ENCODE data around the gene NDRG4. TPM values are rescaled to one million over a fixed set of nuclear protein-coding genes. Genes with fewer than 3 reads are reported as not detected.

Gene NDRG4
- total and polyA plus RNA-seq, 2 donors (not counting 1 experiment from before 2014, with no cell fraction given) = 0.96 to 1.1 TPM

GRCh38 chr16:58493756-58494431 lies 6.0 kb upstream of the NDRG4 start:
- H3K4me1 Mint-ChIP-seq = peaks cover 7% of the 10 kb centered on the region
- CTCF ChIA-PET = interaction anchor here (0.6 to 1.8 kb wide), 4 partner anchors 18 to 295 kb away, joined by 3 to 5 read pairs (median 4); no protein-coding TSS in a partner anchor
- no peak for TF ChIP-seq CTCF (IDR thresholded peaks at IDR 0.05)
- TF ChIP-seq EZH2 (IDR thresholded peaks at IDR 0.05; ENCODE audit: borderline replicate concordance, insufficient read depth, low read depth, low read length, poor library complexity, severe bottlenecking) = no peak
- DNase-seq (no peak), ATAC-seq (ENCODE audit: low read depth) (no peak)
- Histone ChIP-seq H3K4me3 (ENCODE audit: control extremely low read depth in 1 of 5, extremely low read depth in 1 of 5, insufficient read depth in 1 of 5, low read depth in 2 of 5, low read length in 4 of 5) (no peak overlapping the region), H4K20me1 (ENCODE audit: control insufficient read depth, insufficient read depth, low read length, poor library complexity, severe bottlenecking) (no peaks in the 10 kb centered on the region), H3K9me3 (ENCODE audit: control extremely low read depth in 1 of 3, control insufficient read depth in 2 of 3, insufficient read depth in 1 of 3, low read length in 2 of 3) (no peaks in the 10 kb centered on the region), H3K27me3 (replicated peaks in 1 of 4; ENCODE audit: control extremely low read depth in 1 of 4, control insufficient read depth in 3 of 4, insufficient read depth in 4 of 4, low read length in 3 of 4) (peaks cover 0 to 2% (median 0%) of the 10 kb centered on the region in 4 experiments), H3K9ac (ENCODE audit: low read length) (no peak overlapping the region), H3K27ac (ENCODE audit: low read length in 2 of 2) (no peak overlapping the region), H3K4me2 (replicated peaks; ENCODE audit: low read depth, low read length, poor library complexity, severe bottlenecking) (no peak overlapping the region), H2AFZ (ENCODE audit: insufficient read depth, low read depth, low read length, poor library complexity, severe bottlenecking) (no peak overlapping the region), H3K4me1 (ENCODE audit: control insufficient read depth in 2 of 2, insufficient read depth in 2 of 2, low read length in 2 of 2) (peaks cover 0 to 8% of the 10 kb centered on the region in 2 donors), H3K79me2 (ENCODE audit: control insufficient read depth, insufficient read depth, low read length) (no peaks in the 10 kb centered on the region), H3K36me3 (replicated peaks in 1 of 2; ENCODE audit: control extremely low read depth in 1 of 2, control insufficient read depth in 1 of 2, extremely low read depth in 1 of 2, insufficient read depth in 2 of 2, low read length in 1 of 2) (no peaks in the 10 kb centered on the region)
- POLR2A ChIA-PET = no interaction called here
- no peaks in the 10 kb centered on the region for H3K9me3 Mint-ChIP-seq (ENCODE audit: insufficient read depth)
- WGBS (ENCODE audit: insufficient coverage) = 61% methylated on average over 19 of the region's 20 CpGs
- intact Hi-C loops (cut with micrococcal nuclease) = no loop called here
- no peak overlapping the region for H3K4me3 Mint-ChIP-seq
- H3K27ac Mint-ChIP-seq = no peak overlapping the region
- peaks cover 9% of the 10 kb centered on the region for H3K27me3 Mint-ChIP-seq

GRCh38 chr16:58494981-58495520 lies 4.9 kb upstream of the NDRG4 start:
- no peak overlapping the region for H3K27ac ChIP-seq (ENCODE audit: low read length in 2 of 2)
- peak overlapping the region; percentile 15 for H3K4me2 ChIP-seq (replicated peaks; ENCODE audit: low read depth, low read length, poor library complexity, severe bottlenecking)
- H3K4me1 Mint-ChIP-seq = peaks cover 11% of the 10 kb centered on the region
- no peaks in the 10 kb centered on the region for H3K36me3 ChIP-seq (replicated peaks in 1 of 2; ENCODE audit: control extremely low read depth in 1 of 2, control insufficient read depth in 1 of 2, extremely low read depth in 1 of 2, insufficient read depth in 2 of 2, low read length in 1 of 2)
- peaks cover 8% of the 10 kb centered on the region for H3K27me3 Mint-ChIP-seq
- H3K9me3 ChIP-seq (ENCODE audit: control extremely low read depth in 1 of 3, control insufficient read depth in 2 of 3, insufficient read depth in 1 of 3, low read length in 2 of 3) = no peaks in the 10 kb centered on the region
- H2AFZ ChIP-seq (ENCODE audit: insufficient read depth, low read depth, low read length, poor library complexity, severe bottlenecking) = no peak overlapping the region
- no peaks in the 10 kb centered on the region for H3K79me2 ChIP-seq (ENCODE audit: control insufficient read depth, insufficient read depth, low read length)
- H3K4me1 ChIP-seq (ENCODE audit: control insufficient read depth in 2 of 2, insufficient read depth in 2 of 2, low read length in 2 of 2) = peaks cover 1 to 11% of the 10 kb centered on the region in 2 donors
- TF ChIP-seq CTCF (IDR thresholded peaks at IDR 0.05) (no peak), EZH2 (IDR thresholded peaks at IDR 0.05; ENCODE audit: borderline replicate concordance, insufficient read depth, low read depth, low read length, poor library complexity, severe bottlenecking) (no peak)
- H3K27ac Mint-ChIP-seq = no peak overlapping the region
- ChIA-PET CTCF (interaction anchor here (1.4 to 2.1 kb wide), 2 partner anchors 7 to 9 kb away, joined by 4 to 6 read pairs; no protein-coding TSS in a partner anchor), POLR2A (no interaction called here)
- no peak overlapping the region for H3K4me3 Mint-ChIP-seq
- peak; percentile 31 for ATAC-seq (ENCODE audit: low read depth)
- H3K9ac ChIP-seq (ENCODE audit: low read length) = no peak overlapping the region
- peak; percentile 61 for DNase-seq
- no peak overlapping the region for H3K4me3 ChIP-seq (ENCODE audit: control extremely low read depth in 1 of 5, extremely low read depth in 1 of 5, insufficient read depth in 1 of 5, low read depth in 2 of 5, low read length in 4 of 5)
- peaks cover 0 to 4% (median 0%) of the 10 kb centered on the region in 4 experiments for H3K27me3 ChIP-seq (replicated peaks in 1 of 4; ENCODE audit: control extremely low read depth in 1 of 4, control insufficient read depth in 3 of 4, insufficient read depth in 4 of 4, low read length in 3 of 4)
- intact Hi-C loops (cut with micrococcal nuclease) = no loop called here
- WGBS (ENCODE audit: insufficient coverage) = 4% methylated on average over 8 of the region's 8 CpGs
- H4K20me1 ChIP-seq (ENCODE audit: control insufficient read depth, insufficient read depth, low read length, poor library complexity, severe bottlenecking) = no peaks in the 10 kb centered on the region
- no peaks in the 10 kb centered on the region for H3K9me3 Mint-ChIP-seq (ENCODE audit: insufficient read depth)
